ENCODE data around the gene PTPRN2.
A peak's percentile ranks its signal among the peaks of the same experiment; 100 is the strongest.
"Not testable (repeated sequence)": the region's sequence is repeated elsewhere in the genome, so short reads cannot be mapped to it uniquely, and the experiment has no call there.

Gene PTPRN2

GRCh38 chr7:158410720-158411119 is 176.9 kb downstream of the PTPRN2 start:
- no peak for DNase-seq

DNA sequence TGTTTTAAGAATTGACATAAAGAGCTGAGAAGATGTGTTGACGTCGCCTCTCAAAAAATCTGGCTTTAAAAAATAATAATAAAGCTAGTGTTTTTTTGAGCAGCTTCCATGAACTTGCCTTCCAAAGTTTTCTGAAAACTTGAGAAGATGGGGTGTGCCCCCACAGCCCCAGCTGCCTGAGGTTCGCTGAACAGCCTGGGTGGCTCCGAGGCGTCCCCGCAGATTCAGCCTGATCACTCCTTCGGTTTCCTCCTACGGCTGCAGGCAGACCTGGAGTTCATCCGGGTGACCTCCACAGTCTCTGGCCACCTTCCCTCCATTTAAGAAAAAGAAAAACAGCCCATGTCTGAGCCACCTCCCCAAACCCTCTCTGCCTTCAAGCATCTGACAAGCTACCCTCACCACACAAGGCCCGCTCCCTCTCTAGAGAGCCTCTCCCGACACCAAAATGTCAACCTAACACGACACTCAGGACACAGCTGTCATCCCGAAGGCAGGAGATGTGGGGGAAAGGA is 177.8 kb downstream of the PTPRN2 start:
- DNase-seq, result no peak

GRCh38 chr7:158409120-158409519 is 178.5 kb downstream of the PTPRN2 start:
- no peak for DNase-seq

DNA sequence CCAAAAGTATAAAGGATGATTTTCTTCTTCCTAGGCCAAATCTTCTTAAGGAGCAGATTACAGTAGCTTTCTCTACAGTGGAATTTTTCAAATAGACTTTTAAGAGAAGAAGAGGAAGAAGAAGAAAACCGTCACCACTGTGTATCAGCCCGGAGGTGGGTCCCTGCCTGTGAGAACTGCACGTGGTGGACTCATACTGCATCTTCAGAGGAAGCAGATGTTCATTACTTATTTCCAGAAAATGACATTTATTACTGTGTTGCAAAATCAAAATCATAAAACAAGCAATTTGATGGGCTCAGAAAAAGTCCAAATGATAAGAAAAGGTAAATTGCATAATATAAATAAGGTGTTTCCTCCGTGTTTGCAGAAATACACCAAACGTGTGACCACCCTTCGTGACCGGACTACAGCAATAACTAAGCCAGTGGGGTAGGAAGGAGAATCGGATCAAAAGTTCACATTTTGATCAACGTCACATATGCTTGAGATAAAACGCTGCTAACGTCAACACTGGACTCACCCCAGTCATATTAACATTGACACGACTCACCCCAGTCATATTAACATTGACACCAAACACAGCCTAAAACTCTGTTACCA is 179.2 kb downstream of the PTPRN2 start:
- no peak for DNase-seq

DNA sequence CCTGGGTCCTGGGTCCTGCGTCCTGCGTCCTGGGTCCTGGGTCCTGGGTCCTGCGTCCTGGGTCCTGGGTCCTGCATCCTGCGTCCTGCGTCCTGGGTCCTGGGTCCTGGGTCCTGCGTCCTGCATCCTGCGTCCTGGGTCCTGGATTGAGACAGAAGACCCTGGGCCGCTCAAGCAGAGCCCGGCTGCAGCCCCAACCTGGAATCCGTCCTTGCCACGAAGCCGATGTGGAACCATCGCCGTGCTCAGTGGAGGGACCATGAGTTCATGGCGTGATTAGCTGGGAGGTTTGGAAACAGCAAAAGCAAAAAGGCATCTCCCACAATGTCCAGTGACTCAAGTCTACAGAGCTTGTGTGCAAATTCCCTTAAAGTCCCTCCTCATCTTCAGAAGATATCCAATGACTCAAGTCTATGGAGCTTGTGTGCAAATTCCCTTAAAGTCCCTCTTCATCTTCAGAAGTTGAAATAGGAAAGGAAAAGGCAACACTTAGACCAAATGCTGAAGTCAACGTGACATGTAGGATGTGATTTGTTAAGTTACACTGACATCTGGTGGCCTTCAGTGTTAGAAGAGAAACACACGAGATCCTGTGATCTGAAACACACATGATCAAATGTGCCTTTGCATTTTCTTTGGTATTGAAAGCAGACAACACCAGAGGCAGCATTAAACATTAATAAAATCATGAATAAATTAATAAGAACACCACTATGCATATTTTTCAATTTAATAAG is 179.9 kb downstream of the PTPRN2 start:
- DNase-seq, result peak; percentile 75

DNA sequence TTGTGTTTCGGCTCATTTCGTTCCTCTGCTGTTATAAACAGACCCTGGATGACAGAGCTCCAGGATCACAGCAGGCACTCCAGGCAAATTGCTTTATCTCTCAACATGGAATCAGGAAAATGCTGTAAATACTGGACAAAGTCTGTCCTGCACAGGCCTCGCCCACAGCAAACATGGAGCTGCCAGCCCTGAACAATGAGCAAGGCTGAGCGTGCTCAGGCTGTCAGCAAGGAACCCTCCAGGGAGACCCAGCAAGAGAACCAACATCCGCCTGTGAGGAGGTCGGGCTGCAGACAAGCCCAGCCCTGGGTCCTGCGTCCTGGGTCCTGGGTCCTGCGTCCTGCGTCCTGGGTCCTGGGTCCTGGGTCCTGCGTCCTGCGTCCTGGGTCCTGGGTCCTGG is 180.8 kb downstream of the PTPRN2 start:
- no peak for DNase-seq

DNA sequence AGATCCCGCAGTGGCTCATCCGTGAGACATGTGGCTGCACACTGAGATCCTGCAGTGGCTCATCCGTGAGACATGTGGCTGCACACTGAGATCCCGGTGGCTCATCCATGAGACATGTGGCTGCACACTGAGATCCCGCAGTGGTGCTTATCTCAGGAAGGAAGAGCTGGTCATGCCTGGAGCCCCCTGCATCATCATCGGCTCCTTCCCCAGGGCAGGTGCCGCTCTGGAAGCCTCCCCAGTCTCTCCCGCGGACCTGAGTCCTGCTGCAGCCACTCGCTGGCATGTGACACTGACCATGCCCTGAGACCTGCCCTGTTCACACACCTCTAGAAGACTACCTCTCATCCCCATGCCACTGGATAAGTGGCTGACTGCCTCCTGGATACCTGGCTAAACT is 181.3 kb downstream of the PTPRN2 start:
- no peak for DNase-seq

GRCh38 chr7:158405771-158406170 is 181.9 kb downstream of the PTPRN2 start:
- not testable (repeated sequence) for DNase-seq

GRCh38 chr7:158405324-158405723 is 182.3 kb downstream of the PTPRN2 start:
- DNase-seq, result no peak

DNA sequence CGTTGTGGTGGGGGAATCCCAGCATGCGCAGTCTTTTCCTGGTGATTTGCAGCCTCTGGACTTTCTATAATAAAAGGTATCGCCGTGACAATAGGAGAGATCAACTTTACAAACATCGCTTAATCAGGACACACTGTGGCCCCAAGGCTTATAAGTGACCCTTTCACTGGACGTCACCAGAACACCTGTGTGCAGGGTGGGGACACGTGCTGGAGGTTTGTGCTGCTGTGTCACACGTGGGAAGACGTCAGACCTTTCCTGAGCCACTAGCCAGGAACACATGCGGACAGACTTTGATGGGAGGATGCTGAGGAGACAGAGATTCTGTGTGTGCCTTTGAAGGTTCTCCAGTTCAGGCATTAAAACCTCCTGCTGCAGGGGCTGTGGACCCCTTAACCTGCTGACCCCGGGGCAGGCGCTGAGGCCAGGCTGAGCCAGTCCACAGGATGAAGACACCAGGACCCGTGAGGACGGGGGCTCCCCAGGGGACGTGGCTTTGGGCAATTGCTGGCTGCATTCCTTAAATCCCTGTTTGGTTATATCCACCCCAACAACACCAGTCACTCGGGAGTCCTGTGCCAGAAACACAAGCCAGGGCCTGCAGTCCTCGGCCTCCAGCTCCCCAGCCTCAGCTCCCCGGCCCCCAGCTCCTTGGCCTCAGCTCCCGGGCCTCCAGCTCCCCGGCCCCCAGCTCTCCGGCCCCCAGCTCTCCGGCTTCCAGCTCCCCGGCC is 183.4 kb downstream of the PTPRN2 start:
- no peak for DNase-seq

DNA sequence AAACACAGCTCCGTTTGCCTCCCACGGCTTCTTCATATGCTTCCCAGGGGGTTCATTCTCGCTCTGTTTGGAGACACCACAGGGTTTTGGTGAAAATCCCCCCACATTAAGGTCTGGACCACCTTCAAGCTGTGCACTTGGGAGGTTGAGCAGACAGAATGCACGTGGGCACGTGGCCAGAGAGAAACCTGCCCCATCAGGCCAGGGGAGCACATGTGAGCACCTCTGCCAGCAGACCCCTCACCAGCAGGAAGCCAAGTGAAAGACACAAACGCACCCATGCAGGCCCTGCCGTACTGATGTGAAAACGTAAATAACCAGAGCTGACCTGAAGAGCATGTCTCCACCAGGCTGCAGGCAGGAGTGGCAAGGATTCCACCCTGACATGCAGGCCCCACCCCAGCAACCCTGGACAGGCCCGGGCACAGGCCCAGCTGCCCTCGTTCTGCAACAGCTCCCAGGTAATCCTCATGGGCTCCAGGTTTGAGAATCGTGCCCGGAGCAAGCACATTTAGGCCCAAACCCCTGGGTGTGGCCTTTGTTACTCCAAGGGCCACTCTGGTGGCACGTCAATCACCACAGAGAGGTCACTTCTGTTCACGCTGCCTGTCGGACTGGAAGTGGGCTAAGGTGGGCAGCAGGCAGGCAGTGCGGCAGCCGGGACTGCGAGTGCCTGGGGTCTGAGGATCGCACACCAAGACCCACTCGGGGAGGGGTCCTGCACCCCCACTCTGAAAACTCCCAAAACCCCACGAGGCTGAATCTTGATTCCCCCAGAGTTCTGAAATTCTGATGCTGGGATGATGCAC is 184.4 kb downstream of the PTPRN2 start:
- no peak for DNase-seq

GRCh38 chr7:158402471-158402870 is 185.2 kb downstream of the PTPRN2 start:
- DNase-seq, result no peak

DNA sequence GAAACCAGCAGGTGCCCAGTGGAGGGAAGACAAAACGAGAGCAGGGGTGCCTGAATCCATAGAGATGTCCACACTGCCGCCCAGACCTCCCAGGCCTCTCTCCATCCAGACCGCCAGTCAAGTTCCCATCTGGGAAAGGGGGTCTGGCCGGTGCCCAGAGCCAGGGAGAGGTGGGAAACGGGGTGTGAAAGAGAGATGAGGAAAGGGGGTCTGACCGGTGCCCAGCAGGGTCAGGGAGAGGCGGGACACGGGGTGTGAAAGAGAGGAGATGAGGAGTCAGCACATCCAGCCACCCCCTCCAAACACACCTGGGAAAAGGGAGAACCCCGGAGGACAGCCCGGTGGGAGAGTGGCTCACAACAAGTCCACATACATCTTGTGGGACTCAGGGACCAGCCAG is 185.8 kb downstream of the PTPRN2 start:
- DNase-seq, result no peak

DNA sequence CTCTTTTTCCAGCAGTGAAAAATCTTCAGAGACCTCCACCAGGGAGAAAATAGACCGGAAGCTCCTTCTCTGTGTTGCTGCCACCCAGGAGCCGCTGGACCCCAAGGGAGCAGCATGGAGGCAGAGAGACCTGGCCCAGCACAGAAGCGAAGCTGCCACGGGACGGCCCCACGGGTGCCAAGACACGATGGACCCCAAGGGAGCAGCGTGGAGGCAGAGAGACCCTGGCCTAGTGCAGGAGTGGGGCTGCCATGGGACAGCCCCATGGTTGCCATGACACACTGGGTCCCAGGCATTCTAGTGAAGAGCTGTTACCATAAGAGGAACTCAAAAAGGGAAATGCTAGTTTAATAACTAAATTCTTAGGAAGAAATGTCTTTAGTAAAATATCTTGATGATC is 186.3 kb downstream of the PTPRN2 start:
- DNase-seq, result no peak

GRCh38 chr7:158400601-158401225 is 186.9 kb downstream of the PTPRN2 start:
- no peak for DNase-seq

DNA sequence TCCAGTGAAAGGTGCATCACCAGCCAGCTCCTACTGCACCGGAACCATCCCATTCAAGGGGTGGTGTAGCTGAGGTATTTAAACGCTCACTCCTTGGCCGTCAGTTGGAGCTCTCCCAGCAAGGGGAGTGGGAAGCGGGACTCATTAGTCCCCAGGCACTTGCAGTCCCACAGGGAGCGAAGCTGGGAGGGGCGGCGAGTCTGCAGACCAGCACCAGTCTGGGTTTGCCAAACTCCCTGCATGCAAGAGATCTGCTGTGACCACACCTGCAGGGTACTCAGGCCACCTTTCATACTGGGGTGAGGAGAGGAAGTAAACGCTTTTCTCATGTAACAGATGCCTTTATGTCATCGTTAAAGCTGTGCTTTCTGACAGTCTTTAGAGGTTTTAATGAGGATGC is 187.9 kb downstream of the PTPRN2 start:
- no peak for DNase-seq

- no peak for DNase-seq
Measured at GRCh38 chr7:158398750-158399149, 188.9 kb downstream of the PTPRN2 start.

DNA sequence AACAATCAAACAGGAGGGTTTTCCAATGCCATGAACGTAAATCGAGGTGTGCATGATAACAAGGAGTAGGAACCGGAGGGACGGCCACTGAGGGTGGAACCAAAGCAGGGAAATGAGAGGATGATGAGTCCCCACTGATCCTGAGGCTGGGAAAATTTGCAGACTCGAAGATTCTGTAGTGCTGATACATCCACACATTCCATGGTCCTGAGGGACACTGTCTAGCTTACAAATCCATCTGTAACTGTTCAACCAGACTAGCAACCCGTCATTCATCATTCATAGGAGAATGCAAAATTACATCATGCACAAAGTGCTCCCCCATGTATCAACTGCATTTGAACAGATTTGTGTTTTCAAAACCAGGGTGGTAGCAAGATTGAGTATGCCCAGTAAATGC is 189.7 kb downstream of the PTPRN2 start:
- no peak for DNase-seq

- peak; percentile 30 for DNase-seq
Measured at GRCh38 chr7:158396982-158397862, 190.4 kb downstream of the PTPRN2 start.

GRCh38 chr7:158396301-158396905 is 191.2 kb downstream of the PTPRN2 start:
- DNase-seq, result no peak

DNA sequence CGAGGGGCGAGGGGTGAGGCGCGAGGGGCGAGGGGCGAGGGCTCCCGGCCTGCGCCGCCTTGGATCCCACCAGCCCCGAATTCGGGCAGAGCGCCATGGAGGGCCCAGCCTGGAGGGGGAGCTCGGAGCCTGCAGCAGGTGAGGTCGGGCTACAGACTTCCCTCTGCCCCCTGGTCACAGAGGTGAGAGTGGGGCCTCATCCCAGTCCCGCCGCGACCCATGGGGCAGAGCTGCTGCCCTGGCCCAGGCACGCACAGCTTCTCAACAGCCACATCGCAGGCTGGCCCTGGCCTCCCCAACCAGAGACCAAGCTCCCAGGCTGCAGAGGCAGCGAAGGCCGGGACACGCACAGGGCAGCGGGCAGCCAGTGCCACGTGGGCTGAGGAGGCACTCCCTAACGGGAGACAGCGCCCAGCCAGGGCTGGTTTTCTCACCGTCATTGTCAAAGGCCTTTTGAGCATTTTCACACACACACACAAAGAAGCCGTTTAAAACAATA is 191.8 kb downstream of the PTPRN2 start:
- DNase-seq, result no peak
